ENCODE results near the gene UBE2C. TPM values are rescaled to one million over a fixed set of nuclear protein-coding genes. Genes with fewer than 3 reads are reported as not detected.
"Not testable (repeated sequence)": the region's sequence is repeated elsewhere in the genome, so short reads cannot be mapped to it uniquely, and the experiment has no call there.

UBE2C gene
- total RNA-seq, 2 donors from 2014 or later = 1.4 to 4.9 TPM

GRCh38 chr20:45792317-45793118 is 19.9 kb upstream of the UBE2C start:
- DNase-seq (ENCODE audit: low spot score) = no peak
- TF ChIP-seq, protein P1, sequence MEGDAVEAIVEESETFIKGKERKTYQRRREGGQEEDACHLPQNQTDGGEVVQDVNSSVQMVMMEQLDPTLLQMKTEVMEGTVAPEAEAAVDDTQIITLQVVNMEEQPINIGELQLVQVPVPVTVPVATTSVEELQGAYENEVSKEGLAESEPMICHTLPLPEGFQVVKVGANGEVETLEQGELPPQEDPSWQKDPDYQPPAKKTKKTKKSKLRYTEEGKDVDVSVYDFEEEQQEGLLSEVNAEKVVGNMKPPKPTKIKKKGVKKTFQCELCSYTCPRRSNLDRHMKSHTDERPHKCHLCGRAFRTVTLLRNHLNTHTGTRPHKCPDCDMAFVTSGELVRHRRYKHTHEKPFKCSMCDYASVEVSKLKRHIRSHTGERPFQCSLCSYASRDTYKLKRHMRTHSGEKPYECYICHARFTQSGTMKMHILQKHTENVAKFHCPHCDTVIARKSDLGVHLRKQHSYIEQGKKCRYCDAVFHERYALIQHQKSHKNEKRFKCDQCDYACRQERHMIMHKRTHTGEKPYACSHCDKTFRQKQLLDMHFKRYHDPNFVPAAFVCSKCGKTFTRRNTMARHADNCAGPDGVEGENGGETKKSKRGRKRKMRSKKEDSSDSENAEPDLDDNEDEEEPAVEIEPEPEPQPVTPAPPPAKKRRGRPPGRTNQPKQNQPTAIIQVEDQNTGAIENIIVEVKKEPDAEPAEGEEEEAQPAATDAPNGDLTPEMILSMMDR (IDR thresholded peaks at IDR 0.05) = no peak
- Histone ChIP-seq H3K36me3 (peaks cover 26% of the 10 kb centered on the region), H3K9me3 (no peaks in the 10 kb centered on the region), H3K27me3 (no peaks in the 10 kb centered on the region), H3K4me3 (peak overlapping the region; percentile 89 to 99), H3K4me1 (peaks cover 0 to 10% of the 10 kb centered on the region in 2 donors), H3K27ac (peak overlapping the region; percentile 91 to 92)

DNA sequence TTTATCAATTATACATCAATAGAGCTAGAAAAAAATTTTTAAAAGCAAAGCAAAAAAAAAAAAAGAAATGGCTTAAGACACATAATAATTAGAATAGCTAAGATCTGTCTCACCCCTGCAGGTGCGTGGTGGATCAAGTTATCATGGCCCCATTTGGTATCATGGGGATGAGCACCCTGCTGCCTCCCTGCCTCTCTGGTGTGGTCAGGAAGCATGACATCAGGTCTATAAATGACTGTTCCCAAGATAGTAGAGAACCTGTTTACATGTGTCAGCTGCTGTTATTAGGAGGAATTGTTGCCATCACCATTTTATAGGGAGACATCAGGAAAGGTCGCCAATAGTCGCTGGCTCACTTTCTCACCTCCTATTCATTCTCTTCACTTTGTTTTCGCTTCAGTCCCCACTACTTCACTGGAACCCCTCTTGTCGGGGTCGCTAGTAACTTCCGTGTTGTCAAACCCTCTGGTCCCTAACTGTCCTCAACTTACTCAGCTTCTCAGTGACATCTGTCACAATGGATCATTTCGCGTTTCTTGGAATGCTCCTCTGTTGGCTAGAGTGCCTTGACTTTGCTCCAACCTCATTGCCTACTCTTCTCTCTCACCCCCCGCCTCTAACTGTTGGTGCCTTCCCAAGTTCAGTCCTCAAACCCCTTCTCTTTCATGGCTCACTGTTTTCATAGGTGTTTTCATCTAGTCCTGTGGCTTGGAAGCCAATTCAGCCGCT is 15.9 kb upstream of the UBE2C start:
- Histone ChIP-seq H3K27me3 (no peaks in the 10 kb centered on the region), H3K4me1 (peaks cover 0 to 20% of the 10 kb centered on the region in 2 donors), H3K9me3 (no peaks in the 10 kb centered on the region), H3K36me3 (peaks cover 34% of the 10 kb centered on the region), H3K27ac (peak overlapping the region; percentile 16 to 43), H3K4me3 (no peak overlapping the region)
- TF ChIP-seq, protein P1 (IDR thresholded peaks at IDR 0.05) = no peak
- DNase-seq (ENCODE audit: low spot score) = no peak

- H3K36me3 ChIP-seq = peaks cover 44% of the 10 kb centered on the region
- not testable (repeated sequence) for H3K4me3 ChIP-seq; H3K27me3 ChIP-seq; H3K27ac ChIP-seq; DNase-seq (ENCODE audit: low spot score); H3K9me3 ChIP-seq
- peaks cover 0 to 17% of the 10 kb centered on the region in 2 donors for H3K4me1 ChIP-seq
Measured at GRCh38 chr20:45797510-45797909, 14.9 kb upstream of the UBE2C start.

GRCh38 chr20:45797955-45798354 is 14.5 kb upstream of the UBE2C start:
- not testable (repeated sequence) for H3K27me3 ChIP-seq; H3K27ac ChIP-seq; DNase-seq (ENCODE audit: low spot score); H3K4me3 ChIP-seq; H3K9me3 ChIP-seq
- Histone ChIP-seq H3K36me3 (peaks cover 49% of the 10 kb centered on the region), H3K4me1 (peaks cover 0 to 12% of the 10 kb centered on the region in 2 donors)

DNA sequence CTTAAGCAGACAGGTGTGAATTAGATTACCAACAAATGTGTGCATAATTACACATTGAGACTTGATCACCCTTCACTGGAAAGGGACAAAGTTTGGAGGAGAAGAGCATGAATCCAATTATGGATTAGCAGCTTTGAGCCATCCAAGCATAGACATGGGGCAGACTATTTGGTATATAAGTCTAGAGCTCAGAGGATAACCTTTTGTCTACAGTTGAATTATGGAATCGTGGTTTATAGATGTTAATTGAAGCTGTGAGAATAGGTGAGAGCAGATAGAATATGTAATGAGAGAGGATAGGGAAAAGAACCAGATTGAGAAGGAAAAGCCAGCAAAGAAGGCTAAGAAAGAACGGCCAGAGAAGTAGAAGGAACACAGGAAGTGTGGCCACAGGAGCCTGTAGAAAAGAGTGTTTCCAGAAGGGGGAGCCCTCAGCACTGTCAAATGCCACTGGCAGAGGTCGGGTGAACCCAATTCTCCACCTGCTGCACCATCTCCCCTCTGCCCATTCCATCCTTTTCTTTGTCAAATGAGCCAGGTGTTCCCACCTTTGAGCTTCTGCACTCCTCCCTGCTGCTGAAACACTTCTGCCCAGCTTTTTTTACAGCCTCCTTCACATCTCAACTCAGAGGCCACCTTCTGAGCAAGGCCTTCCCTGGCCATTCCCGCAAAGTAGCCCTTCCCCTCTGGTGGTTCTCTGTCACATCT is 13.4 kb upstream of the UBE2C start:
- no peaks in the 10 kb centered on the region for H3K27me3 ChIP-seq
- H3K36me3 ChIP-seq = peaks cover 55% of the 10 kb centered on the region
- H3K27ac ChIP-seq = peak overlapping the region; percentile 33 to 51
- no peak overlapping the region for H3K4me3 ChIP-seq
- no peak for DNase-seq (ENCODE audit: low spot score)
- TF ChIP-seq, protein P1 (IDR thresholded peaks at IDR 0.05) = peak; percentile 61 to 74
- no peaks in the 10 kb centered on the region for H3K9me3 ChIP-seq
- H3K4me1 ChIP-seq = peaks cover 0 to 11% of the 10 kb centered on the region in 2 donors

- Histone ChIP-seq H3K27me3 (no peaks in the 10 kb centered on the region), H3K4me1 (peaks cover 0 to 11% of the 10 kb centered on the region in 2 donors), H3K4me3 (no peak overlapping the region), H3K36me3 (peaks cover 60% of the 10 kb centered on the region), H3K9me3 (no peaks in the 10 kb centered on the region), H3K27ac (no peak overlapping the region)
- no peak for DNase-seq (ENCODE audit: low spot score)
- TF ChIP-seq, protein P1 (IDR thresholded peaks at IDR 0.05) = no peak
Measured at GRCh38 chr20:45801851-45802250, 10.6 kb upstream of the UBE2C start.
